ENCODE results near the gene LRRC40.

GRCh38 chr1:70239940-70240339 lies 34.6 kb upstream of the LRRC40 start:
- TF ChIP-seq EP300 (IDR thresholded peaks at IDR 0.05) (no peak), CTCF (IDR thresholded peaks at IDR 0.05) (no peak)
